Measurements from ENCODE around the gene SMYD5.

DNA sequence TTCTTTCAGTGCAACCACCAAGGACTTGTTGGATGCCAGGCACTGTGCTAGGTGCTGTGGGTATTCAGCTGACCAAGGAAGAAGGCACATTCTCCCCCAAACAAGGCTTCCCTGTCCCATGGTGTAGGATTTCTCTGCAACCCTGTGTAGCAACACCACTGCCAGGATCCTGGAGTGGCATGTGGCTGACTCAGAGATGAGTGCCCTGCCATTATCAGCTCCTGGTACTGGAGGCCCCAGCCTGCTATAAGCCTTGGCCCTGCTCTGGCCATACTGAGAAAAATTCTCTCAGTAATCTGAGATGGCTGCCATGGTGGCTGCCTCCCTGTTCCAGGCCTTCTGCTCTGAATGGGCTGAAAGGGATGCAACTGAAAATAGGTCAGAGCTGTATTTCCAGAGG lies 4.3 kb downstream of the SMYD5 start:
- no peak for TF ChIP-seq POLR2A (IDR thresholded peaks at IDR 0.05)
- TF ChIP-seq, protein P1, sequence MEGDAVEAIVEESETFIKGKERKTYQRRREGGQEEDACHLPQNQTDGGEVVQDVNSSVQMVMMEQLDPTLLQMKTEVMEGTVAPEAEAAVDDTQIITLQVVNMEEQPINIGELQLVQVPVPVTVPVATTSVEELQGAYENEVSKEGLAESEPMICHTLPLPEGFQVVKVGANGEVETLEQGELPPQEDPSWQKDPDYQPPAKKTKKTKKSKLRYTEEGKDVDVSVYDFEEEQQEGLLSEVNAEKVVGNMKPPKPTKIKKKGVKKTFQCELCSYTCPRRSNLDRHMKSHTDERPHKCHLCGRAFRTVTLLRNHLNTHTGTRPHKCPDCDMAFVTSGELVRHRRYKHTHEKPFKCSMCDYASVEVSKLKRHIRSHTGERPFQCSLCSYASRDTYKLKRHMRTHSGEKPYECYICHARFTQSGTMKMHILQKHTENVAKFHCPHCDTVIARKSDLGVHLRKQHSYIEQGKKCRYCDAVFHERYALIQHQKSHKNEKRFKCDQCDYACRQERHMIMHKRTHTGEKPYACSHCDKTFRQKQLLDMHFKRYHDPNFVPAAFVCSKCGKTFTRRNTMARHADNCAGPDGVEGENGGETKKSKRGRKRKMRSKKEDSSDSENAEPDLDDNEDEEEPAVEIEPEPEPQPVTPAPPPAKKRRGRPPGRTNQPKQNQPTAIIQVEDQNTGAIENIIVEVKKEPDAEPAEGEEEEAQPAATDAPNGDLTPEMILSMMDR (IDR thresholded peaks at IDR 0.05) = no peak
